ENCODE measurements around the gene MPP2.

DNA sequence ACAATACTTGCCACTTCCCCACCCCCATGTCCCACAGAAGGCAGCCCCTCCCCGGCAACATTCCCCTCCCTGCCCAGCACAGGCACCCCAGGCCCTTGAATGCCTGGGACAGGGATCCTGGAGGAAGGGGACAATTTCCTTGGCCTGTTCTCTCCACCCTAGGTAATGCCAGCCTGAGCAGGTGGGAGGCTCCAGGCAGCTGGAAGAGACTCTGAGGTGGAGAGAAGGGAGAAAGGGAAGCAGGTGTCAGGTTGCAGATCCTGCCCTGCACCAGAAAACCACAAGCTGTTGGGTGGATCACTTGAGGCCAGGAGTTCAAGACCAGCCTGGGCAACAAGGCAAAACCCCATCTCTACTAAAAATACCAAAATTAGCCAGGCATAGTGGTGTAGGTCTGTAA, 8.9 kb downstream of the MPP2 start:
- TF ChIP-seq, protein P1, sequence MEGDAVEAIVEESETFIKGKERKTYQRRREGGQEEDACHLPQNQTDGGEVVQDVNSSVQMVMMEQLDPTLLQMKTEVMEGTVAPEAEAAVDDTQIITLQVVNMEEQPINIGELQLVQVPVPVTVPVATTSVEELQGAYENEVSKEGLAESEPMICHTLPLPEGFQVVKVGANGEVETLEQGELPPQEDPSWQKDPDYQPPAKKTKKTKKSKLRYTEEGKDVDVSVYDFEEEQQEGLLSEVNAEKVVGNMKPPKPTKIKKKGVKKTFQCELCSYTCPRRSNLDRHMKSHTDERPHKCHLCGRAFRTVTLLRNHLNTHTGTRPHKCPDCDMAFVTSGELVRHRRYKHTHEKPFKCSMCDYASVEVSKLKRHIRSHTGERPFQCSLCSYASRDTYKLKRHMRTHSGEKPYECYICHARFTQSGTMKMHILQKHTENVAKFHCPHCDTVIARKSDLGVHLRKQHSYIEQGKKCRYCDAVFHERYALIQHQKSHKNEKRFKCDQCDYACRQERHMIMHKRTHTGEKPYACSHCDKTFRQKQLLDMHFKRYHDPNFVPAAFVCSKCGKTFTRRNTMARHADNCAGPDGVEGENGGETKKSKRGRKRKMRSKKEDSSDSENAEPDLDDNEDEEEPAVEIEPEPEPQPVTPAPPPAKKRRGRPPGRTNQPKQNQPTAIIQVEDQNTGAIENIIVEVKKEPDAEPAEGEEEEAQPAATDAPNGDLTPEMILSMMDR (IDR thresholded peaks at IDR 0.05): no peak
- no peak for TF ChIP-seq POLR2A (IDR thresholded peaks at IDR 0.05)
